ENCODE results near the gene TDRD12.
"Not testable (repeated sequence)": the region's sequence is repeated elsewhere in the genome, so short reads cannot be mapped to it uniquely, and the experiment has no call there.

Gene TDRD12

GRCh38 chr19:32767951-32768679, 48.5 kb downstream of the TDRD12 start:
- TF ChIP-seq CTCF (IDR thresholded peaks at IDR 0.05; ENCODE audit: borderline replicate concordance, insufficient read depth, low read depth, low read length), result no peak

GRCh38 chr19:32771596-32771995, 52.0 kb downstream of the TDRD12 start:
- no peak overlapping the region for H3K4me3 ChIP-seq (ENCODE audit: low read depth, low read length)
- TF ChIP-seq CTCF (IDR thresholded peaks at IDR 0.05; ENCODE audit: borderline replicate concordance, insufficient read depth, low read depth, low read length), result no peak

More at GRCh38 chr19:32767951-32768679, 48.5 kb downstream of the TDRD12 start:
- H3K4me3 ChIP-seq (ENCODE audit: low read depth, low read length), result no peak overlapping the region

- no peak for TF ChIP-seq CTCF (IDR thresholded peaks at IDR 0.05; ENCODE audit: borderline replicate concordance, insufficient read depth, low read depth, low read length)
- no peak overlapping the region for H3K4me3 ChIP-seq (ENCODE audit: low read depth, low read length)
Measured at GRCh38 chr19:32773126-32773525, 53.6 kb downstream of the TDRD12 start.

GRCh38 chr19:32779082-32779481, 59.5 kb downstream of the TDRD12 start:
- H3K4me3 ChIP-seq (ENCODE audit: low read depth, low read length), result no peak overlapping the region

GRCh38 chr19:32781280-32781679, 61.7 kb downstream of the TDRD12 start:
- no peak for TF ChIP-seq CTCF (IDR thresholded peaks at IDR 0.05; ENCODE audit: borderline replicate concordance, insufficient read depth, low read depth, low read length)
- no peak overlapping the region for H3K4me3 ChIP-seq (ENCODE audit: low read depth, low read length)

More at GRCh38 chr19:32779082-32779481, 59.5 kb downstream of the TDRD12 start:
- TF ChIP-seq CTCF (IDR thresholded peaks at IDR 0.05; ENCODE audit: borderline replicate concordance, insufficient read depth, low read depth, low read length), result no peak

- not testable (repeated sequence) for H3K4me3 ChIP-seq (ENCODE audit: low read depth, low read length)
Measured at GRCh38 chr19:32782089-32782488, 62.5 kb downstream of the TDRD12 start.

GRCh38 chr19:32787161-32787813, 67.7 kb downstream of the TDRD12 start:
- H3K4me3 ChIP-seq (ENCODE audit: low read depth, low read length), result not testable (repeated sequence)

GRCh38 chr19:32787895-32788294, 68.3 kb downstream of the TDRD12 start:
- not testable (repeated sequence) for H3K4me3 ChIP-seq (ENCODE audit: low read depth, low read length)

Data from GM12875 (cell line).